Measurements from ENCODE around the gene APOL3. TPM values are rescaled to one million over a fixed set of nuclear protein-coding genes. Genes with fewer than 3 reads are reported as not detected.
"Not testable (repeated sequence)": the region's sequence is repeated elsewhere in the genome, so short reads cannot be mapped to it uniquely, and the experiment has no call there.

Gene APOL3
- total RNA-seq, 1 donor from 2014 or later: 176 TPM

DNA sequence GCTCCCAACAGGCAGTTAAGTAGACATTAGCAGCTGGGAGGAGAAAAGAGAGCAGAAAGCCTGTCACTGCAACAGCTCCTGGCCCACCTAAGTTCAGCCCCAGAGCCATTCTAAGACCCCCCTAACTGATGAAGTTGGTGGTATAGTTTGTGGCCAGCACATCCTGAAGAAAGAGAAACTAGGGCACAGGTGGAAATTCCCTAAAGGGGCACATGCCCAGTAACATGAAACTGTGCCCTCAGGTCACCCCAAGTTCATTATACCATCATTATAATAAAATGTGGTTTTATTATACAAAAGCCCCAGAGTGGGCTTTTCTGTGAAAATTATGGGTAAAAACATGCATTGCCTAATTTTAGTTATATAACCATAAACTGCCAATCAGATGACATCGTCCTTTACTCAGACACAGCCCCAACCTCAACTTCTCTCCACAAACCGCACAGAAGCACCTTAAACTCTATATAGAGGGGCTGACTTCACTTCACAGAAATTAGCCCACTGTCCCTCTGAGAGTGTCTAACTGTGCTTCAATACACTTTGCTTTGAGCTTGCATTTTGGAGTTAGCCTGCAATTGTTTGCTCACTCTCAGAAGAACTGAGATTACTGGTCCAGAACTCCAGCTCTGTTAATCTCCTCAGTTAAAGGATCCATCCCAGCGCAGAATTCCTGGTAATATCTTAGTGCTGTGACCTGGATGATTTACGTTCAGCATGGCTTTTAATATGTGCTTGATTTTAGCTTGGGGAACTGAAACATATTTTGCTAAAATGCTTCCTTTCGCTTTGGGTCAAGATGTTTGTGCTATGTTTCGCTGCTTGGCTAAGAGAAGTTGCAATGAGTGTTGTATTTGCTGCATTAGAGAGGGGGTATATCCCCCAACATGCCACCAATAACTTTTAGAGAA, 1.8 kb upstream of the APOL3 start:
- DNase-seq (ENCODE audit: low read depth in 2 of 2): no peak

DNA sequence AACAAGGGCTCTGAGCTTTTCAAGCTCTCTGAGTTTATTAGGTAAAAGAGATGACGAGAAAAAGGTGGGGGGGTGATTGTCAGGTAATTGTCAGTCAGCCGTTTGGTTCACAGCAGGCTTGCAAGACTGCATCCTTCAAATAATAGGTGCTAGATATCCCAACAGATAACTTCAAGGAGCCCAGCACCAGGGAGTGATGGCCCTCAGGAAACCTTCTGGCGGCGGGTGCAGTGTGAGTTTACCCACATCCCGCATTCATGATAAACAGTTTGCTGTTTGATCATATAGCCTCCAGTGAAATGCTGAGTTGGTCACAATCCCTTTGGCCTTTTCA, 1.2 kb upstream of the APOL3 start:
- not testable (repeated sequence) for DNase-seq (ENCODE audit: low read depth in 2 of 2)

DNA sequence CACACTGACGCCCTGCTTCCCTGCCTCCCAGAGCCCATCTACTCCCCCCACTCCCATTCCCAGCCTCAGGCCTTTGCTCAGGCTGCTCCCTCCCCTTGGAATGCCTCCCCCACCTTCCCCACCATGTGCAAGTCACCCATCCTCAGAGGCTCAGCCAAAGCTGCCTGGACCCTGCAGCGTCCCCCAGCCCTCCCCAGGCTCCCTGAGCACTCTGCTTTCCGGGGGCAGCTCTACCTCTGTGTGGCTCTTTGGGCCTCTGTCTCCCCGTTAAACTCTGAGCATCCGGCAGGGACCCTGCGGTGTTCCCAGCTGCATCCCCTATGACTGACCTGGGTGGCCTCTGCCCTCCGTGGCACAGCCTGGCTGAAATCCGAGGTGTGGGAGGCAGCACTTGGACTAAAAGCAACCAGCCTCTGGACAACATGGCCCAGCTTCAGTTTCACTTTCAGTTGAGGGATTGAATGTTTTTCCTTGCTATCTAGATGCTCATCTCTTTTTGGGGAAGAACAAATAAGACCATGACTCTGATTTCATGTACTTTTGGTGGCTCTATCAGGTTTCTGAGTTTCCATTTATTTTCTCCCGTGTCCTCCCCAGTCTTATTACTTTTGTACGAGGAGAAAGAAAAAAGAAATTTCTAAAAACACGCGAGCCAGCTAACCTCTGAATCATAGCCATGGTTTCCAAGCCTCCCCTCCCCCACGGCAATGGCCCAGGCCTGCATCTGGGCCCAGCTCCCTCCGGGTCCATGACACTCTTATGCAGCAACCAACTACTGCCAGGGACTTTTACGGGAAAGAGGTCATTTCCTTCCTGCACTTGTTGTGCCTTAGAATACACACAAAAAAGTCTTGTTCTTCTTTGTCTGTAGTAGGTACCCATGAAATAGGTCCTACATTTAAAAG, 3.8 kb downstream of the APOL3 start:
- peak; percentile 97 to 98 for DNase-seq (ENCODE audit: low read depth in 2 of 2)

DNA sequence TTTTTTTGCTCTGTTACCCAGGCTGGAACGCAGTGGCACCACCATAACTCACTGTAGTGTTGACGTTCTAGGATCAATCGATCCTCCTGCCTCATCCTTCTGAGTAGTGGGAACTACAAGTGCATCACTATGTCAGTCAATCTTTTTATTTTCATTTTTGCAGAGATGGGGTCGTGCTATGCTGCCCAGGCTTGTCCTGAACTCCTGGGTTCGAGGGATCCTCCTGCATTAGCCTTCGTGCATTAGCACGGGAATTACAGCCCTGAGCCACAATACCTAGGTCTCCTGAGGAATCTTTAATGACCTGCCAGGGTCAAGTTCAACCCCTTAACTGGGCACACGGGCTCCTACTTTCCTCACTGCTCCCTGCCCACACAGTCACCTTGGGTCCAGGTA, 4.4 kb downstream of the APOL3 start:
- DNase-seq (ENCODE audit: low read depth in 2 of 2): no peak

DNA sequence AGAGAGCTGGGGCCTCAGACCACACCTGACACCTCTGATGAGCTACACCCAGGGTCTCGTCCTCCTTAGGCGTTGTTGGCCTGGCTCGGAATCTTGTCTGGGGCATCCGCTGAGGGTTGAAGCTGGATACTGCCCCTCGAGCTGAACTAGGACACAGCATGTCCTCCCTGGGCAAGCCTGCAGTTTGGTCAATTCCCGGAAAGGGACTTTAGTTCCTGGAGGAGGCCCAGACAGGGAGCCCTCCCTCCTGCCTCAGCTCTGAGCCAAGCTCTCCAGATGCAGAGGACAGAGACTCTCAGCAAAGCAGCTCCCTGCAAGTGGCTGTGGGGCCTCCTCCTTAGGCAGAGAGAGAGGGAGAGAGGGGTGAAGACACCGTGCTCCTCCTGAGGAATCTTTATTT, 4.9 kb downstream of the APOL3 start:
- DNase-seq (ENCODE audit: low read depth in 2 of 2): peak; percentile 46 to 74

DNA sequence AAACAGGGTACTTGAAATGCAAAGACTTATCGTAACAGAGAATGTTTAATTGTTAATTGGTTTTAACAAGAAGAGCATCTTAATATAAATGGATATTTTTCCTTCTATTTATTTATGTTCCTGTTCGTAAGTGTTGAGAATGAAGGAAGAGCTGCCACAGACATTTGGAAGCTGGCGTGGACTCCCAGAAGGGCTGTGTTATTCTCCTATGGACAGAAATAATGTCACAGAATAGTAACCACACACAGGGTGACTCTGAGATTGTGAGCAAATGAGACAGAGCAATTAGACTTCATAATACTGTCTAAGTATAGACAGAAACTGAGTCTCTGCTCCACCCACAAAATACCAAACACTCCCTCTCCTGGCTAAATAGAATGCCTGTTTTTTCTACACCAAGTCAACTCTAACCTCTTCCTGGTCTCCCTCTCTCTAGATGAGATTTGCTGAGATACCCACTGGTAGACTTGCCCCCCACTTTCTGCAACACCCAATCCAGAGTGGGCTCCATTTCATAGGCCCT, 6.1 kb downstream of the APOL3 start:
- DNase-seq (ENCODE audit: low read depth in 2 of 2): no peak

DNA sequence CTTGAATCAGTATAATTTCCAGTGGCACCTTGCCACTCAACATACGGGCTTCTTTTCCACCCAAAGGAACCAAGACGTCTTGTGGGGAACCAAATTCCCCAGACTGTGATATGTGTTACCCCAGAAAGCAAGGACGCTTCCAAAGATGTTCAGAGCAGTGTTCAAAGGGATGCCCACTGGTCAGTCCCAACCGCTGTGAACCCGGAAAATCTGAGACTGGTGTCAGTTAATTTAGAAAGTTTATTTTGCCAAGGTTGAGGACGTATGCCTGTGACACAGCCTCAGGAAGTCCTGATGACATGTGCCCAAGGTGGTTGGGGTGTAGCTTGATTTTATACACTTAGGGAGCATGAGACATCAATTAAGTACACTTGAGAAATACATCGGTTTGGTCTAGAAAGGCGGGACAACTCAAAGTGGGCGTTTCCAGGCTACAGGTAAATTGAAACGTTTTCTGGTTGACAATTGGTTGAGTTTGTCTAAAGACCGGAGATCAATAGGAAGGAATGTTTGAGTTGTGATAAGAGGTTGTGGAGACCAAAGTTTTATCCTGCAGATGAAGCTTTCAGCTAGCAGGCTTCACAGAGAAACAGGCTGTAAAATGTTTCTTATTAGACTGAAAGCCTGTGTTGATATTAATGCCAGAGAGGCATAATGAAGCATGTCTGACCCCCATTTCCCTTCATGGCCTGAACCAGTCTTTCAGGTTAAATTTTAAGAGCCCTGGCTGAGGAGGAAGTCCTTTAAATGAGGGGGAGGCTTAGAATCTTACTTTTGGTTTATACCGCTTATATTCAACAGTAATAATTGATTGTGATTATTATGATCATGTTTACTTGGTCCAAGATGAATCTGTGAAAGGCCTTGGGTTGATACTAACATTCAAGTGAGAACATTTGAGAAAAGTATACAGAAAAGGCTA, 6.8 kb downstream of the APOL3 start:
- no peak for DNase-seq (ENCODE audit: low read depth in 2 of 2)

DNA sequence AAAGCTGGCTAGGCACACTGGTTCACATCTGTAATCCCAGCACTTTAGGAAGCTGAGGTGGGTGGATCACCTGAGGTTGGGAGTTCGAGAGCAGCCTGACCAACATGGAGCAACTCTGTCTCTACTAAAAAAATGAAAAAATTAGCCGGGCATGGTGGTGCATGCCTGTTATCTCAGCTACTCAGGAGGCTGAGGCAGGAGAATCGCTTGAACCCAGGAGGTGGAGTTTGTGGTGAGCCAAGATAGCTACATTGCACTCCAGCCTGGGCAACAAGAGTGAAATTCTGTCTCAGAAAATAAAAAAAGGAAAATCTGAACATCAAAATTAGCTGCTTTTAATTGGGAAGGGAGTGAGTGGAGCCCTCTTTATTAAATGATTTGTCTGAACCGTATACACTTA, 7.7 kb downstream of the APOL3 start:
- DNase-seq (ENCODE audit: low read depth in 2 of 2): not testable (repeated sequence)

DNA sequence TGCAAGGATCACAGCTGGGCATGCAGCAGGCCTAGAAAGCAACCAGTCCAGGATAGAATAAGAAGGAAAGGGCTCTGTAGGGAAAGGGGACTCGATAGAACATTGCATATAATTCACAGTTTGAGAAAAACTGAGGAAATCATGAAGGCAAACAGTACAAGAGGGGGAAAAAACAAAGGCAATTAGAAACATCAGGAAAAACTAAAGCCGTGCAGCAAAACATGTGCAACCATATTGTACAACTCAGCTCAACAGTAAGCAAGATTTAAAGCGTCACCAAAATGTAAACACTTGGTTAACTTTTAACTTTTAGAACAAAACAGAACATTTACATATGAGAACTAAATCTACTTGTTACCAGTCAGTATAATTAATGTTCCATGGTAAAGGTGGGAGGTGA, 8.5 kb downstream of the APOL3 start:
- DNase-seq (ENCODE audit: low read depth in 2 of 2): no peak

DNA sequence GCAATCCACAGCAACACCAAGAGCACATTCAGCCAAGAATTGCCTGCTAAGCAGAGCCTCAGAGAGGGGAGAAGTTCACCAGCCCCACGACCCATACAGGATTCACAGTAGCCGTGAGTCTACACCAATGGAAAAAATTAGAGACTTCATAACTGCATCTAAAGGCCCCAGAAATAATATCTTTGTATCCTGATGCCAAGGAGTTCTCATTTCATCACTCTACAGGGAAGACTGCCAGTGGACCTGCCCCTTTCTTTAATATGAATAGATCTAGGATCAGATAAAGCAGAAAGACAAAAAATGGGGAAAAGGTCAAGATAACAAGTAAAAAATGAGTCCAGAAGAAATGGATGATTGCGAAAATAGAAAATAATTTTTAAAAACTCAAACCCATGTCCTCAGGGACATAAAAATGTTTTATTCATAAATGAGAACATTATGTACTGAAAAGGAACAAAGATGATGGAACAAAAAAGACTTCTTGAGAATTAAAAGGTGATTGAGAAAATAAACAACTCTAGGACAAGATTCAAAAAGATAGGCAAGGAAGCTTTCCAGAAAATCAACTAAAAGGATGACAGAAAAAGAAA, 9.5 kb downstream of the APOL3 start:
- DNase-seq (ENCODE audit: low read depth in 2 of 2): no peak

DNA sequence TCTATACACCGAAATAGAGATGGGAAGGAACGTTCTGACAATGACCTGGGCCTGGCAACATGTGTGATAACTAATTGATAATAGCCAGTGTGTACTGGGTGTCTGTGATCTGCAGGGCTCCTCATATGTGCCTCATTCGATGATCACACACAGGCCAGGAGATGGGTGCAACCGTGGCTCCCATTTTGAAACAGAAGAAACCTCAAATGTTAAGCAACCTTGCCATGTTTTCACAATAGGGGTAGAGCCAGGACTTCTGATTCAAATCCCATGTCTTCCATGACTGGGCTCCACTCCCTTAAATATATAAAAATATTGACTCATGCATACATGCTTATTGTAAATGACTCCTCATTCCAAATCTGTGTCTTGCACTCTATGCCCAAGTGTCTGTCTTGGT, 11.1 kb downstream of the APOL3 start:
- DNase-seq (ENCODE audit: low read depth in 2 of 2): no peak

DNA sequence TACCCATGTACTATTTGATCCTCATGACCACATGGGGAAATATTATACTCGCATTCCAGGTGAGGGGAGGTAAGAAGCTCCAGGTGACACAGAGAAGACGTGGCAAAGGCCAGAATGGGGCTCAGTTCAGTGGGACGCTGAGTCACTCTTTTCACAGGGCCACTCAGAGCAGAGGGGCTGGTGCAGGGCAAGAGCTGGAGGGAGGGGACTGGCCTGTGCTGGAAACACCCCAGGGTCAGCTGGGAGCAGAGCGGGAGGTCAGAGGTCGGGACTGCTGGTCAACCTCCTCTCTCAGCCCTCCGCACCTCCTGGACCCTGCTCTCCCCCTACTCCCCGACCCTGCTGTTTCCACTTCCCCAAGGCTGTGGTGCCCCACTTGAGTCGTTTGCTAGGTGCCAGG, 12.1 kb downstream of the APOL3 start:
- no peak for DNase-seq (ENCODE audit: low read depth in 2 of 2)

DNA sequence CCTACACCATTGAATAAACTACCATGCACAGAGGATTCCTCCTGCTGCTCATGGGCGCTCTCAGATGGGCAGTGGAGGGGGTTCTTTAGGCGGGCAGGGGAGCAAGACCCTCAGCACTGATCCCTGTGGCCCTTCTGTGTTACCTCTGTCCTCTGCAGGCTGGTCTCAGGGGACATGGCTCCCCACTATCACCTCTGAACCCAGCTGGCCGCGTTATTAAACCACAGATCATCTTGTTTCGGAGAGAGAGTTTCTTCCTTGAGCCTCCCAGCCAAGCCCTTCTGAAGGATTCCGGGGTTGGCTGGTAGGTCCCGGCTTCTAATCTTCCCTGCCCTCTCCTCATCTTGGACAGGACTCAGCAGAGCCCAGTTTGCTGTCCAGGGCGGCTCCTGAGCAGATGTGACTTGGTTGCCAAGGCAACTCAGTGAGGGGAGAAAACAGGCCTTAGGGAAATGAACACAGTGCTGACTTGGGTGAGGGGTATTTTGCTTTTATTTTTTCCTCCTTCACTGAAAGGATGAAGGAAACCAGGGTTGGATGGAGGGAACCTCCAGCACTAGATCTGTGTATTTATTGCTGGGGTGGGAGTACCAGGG, 13.3 kb downstream of the APOL3 start:
- no peak for DNase-seq (ENCODE audit: low read depth in 2 of 2)

DNA sequence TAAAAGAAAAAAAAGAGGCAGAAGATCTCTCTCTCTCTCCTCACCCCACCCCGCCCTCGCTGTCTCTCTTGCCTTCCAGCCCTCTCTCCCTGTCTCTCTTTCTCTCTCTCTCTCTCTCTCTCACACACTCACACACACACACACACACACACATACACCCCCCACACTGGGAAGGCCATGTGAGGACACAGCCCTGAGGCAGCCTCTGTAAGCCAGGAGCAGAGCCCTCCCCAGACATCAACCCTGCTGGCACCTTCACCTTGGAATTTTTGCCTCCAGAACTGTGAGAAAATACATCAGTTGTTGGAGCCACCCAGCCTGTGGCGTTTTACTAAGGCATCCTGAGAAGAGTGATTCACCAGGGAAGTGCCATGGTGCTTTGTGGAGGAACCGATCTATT, 14.7 kb downstream of the APOL3 start:
- DNase-seq (ENCODE audit: low read depth in 2 of 2): peak in 1 of 2 donors; percentile 40

DNA sequence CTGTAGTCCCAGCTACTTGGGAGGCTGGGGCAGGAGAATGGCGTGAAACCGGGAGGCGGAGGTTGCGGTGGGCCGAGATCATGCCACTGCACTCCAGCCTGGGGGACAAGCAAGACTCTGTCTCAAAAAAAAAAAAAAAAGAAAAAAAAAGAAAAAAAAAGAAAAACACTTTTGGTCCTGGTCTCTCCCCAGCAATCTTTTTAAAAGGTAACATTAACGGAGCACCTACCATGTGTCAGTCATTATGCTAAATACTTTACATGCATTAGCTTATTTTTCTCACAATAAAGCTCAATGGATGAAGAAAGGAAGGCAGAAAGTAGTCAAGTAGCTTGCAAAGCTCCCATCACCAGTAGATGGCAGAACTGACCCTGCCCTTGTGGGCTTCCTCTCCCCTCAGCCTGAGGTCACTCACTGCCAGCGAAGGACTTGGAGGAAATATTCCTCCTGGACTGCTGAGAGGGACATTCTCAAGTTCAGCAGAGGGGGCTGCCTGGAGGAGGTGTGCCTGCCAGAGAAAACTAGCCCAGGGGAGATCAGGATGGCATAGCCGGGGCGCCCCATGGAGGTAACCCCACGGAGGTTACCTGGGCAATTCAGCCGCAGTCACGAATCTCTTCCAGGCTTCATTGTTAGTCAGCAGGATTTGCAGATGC, 15.5 kb downstream of the APOL3 start:
- DNase-seq (ENCODE audit: low read depth in 2 of 2): peak; percentile 62 to 84

DNA sequence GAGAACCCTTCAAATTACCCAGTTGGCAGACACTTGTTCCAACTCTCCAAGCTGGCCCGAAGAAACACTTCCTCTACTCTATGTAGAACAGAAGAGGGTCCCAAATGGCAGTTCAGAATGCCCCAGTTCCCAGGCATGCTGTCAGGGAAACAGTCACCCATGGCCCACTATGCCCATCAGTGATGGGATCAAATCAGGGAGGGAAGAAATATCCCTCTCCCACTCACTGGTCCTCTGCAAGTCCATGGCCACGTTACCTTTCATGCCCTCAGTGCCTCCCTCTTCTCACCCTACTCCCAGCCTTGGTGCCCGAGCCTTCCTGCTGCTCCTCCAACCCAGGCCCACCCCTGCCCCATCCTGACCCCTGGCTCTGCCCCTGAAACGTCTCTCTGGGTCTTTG, 16.6 kb downstream of the APOL3 start:
- no peak for DNase-seq (ENCODE audit: low read depth in 2 of 2)

DNA sequence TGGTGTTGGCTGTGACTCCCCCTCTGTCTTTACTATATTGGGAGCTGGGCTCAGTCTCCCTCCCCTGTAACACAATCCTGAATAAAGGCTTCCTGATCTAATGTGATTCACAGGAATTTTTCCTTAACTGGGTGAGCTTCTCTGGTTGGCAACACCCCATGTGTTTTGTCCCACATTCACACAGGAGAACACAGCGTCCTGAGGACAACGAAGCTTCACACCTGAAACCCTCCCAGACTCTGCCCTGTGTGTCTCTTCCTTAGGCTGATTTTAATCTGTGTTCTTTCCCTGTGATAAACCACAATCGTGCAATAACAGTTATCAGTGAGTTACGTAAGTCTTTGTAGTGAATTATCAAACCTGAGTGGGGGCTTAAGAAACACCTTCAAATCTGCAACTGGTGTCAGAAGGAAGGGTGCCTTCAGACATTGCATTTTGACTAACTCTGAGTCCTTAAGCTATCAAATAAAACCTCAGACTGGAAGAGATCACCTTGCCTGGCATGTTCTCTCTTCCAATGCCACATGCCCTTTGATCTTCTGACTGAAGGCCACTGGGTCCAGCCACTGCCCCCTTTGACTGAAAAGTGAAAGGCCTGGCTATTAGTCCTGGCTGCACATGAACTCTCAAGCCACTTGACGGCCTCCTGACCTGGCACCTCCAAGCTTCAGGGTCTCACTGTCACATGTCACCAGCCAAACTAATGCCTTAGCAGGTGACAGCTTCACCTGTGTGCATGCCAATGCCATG, 17.3 kb downstream of the APOL3 start:
- no peak for DNase-seq (ENCODE audit: low read depth in 2 of 2)

DNA sequence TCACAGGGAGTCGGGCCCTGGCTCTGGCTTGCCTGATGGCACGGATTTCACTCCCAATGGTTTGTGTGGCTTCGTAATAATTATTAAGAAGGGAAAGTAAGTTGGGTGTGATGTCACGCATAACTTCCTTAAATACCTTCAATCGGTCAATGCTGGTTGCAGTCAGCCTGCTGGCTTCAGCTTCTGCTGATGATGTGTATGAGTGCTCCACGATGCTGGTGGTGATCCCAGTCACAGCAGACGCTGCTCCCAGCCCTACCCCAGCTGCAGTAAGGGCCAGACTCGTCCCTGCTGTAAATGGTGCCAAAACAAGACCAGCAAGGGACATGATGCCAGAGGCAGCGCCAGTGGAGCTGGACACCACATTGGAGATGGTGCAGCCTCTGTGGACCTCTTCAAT, 19.1 kb downstream of the APOL3 start:
- no peak for DNase-seq (ENCODE audit: low read depth in 2 of 2)

DNA sequence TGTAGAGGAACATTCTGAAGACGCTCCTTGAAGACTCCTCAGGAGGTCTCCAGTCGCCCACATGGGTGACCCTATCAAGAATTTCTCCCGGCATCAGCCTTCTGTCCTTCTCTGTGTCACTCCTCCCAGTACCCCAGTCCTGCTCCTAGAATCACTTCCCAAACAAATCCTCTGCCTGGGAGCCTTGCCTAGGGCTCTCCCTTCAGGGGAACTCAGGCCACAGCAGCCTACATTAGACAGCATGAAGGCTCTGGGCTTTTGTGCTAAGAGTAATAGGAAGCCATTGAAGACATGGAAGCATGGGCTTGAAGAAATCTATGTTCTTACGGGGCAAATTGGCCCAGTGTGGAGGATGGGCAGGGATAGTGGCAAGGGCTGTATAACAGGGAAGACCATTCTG, 21.8 kb downstream of the APOL3 start:
- DNase-seq (ENCODE audit: low read depth in 2 of 2): not testable (repeated sequence)

Data from lung microvascular endothelial cell (primary cell).